ENCODE results near the gene PHF19.

DNA sequence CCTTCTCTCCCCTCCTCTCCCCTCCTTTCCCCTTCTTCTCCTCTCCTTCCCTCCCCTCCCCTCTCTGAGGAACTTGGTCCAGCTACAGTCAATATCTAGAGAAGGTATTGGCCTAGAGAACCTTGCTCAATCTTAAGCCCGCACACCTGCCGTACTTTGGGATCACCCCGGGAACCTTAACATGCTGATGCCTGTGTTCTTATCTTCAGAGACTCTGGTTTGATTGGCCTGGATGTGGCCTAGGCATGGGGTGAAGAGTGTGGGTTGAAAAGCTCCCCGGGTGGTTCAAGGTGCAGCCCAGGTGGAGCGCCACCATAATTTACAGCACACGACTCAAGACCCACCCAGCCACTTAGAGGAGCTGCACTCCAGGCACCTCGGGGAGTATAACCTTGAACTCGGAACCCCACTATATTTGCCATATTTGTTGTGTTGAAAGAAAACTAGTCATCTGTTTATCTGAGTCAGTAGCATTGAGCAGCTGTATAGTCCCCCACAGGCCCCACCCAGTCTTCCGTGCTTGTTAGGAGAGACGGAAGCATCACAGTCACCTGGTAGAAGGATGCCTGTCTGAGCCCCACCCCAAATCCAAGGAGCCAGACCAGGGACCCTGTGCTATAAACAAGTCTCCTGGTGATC, 14.4 kb upstream of the PHF19 start:
- TF ChIP-seq RNF2 (IDR thresholded peaks at IDR 0.05; ENCODE audit: borderline replicate concordance, low read depth) (no peak), RFX5 (IDR thresholded peaks at IDR 0.05) (no peak)
- TF ChIP-seq, protein P1, sequence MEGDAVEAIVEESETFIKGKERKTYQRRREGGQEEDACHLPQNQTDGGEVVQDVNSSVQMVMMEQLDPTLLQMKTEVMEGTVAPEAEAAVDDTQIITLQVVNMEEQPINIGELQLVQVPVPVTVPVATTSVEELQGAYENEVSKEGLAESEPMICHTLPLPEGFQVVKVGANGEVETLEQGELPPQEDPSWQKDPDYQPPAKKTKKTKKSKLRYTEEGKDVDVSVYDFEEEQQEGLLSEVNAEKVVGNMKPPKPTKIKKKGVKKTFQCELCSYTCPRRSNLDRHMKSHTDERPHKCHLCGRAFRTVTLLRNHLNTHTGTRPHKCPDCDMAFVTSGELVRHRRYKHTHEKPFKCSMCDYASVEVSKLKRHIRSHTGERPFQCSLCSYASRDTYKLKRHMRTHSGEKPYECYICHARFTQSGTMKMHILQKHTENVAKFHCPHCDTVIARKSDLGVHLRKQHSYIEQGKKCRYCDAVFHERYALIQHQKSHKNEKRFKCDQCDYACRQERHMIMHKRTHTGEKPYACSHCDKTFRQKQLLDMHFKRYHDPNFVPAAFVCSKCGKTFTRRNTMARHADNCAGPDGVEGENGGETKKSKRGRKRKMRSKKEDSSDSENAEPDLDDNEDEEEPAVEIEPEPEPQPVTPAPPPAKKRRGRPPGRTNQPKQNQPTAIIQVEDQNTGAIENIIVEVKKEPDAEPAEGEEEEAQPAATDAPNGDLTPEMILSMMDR (IDR thresholded peaks at IDR 0.05), result no peak
